ENCODE results near the gene ITLN2.

DNA sequence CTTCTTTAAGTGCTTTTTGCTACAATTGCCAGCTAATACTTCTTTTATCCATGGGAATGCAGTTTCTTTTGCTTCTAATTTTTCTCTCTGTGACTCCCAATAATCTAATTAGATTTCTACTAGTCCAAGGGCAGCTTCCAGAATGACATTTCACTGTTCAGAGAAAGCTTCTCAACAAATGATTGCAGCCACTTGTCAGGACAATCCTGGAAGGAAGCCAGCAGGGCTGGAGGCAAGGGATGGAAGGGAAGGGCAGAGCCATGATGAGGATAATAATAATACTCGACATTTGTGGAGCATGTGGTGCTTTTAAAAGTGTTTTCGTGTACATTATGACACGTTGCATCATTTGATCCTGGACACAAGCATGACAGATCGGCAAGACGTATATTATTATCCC lies 46.9 kb upstream of the ITLN2 start:
- TF ChIP-seq CTCF (IDR thresholded peaks at IDR 0.05) (no peak), POLR2A (IDR thresholded peaks at IDR 0.05) (no peak)

Data from esophagus squamous epithelium (tissue), 4 donors.